Heart right ventricle (tissue), 16 donors: ENCODE data around the gene HOXC12. TPM values are rescaled to one million over a fixed set of nuclear protein-coding genes. Genes with fewer than 3 reads are reported as not detected.
A peak's percentile ranks its signal among the peaks of the same experiment; 100 is the strongest.

Experiments
- ATAC-seq, 8 donors: fragments of 200-7000 bp; cut with Tn5 transposase; one replicate each; pipeline ENCODE4 v1.9.1; 2020; ENCODE audit warnings: mild to moderate bottlenecking in 8 of 8, moderate library complexity in 8 of 8, moderate number of reproducible peaks in 1 of 8
- DNase-seq, 2 donors: peaks; one replicate each; pipeline ENCODE4 v3.0.0-alpha.2; 2020
- H3K27ac ChIP-seq, 10 donors: fragments of 200-600 bp; sonication (generic) in 2 of 10; one replicate each; pipeline versions ENCODE4 v1.5.0 to v1.8.0; 2020 to 2022; ENCODE audit warnings: mild to moderate bottlenecking in 3 of 10
- H3K27me3 ChIP-seq, 7 donors: fragments of 200-600 bp; one replicate each; pipeline ENCODE4 v1.8.0; 2021 to 2022; ENCODE audit warnings: mild to moderate bottlenecking in 2 of 7
- H3K36me3 ChIP-seq, 9 donors: fragments of 200-600 bp; sonication (generic) in 1 of 9; one replicate each; pipeline versions ENCODE4 v1.5.0 to v1.8.0; 2020 to 2022; ENCODE audit warnings: mild to moderate bottlenecking in 2 of 9
- H3K4me1 ChIP-seq, 9 donors: fragments of 200-600 bp; sonication (generic) in 1 of 9; one replicate each; pipeline versions ENCODE4 v1.5.0 to v1.8.0; 2020 to 2022; ENCODE audit warnings: mild to moderate bottlenecking in 4 of 9
- H3K4me3 ChIP-seq, 10 donors: fragments of 200-600 bp; sonication (generic) in 2 of 10; one replicate each; pipeline versions ENCODE4 v1.5.0 to v1.8.0; 2020 to 2022; ENCODE audit warnings: mild to moderate bottlenecking in 7 of 10, moderate library complexity in 2 of 10
- H3K9me3 ChIP-seq, 11 donors: fragments of 200-600 bp in 10 of 11; sonication (generic) in 2 of 11; one replicate each; pipeline versions ENCODE4 v1.5.0 to v1.8.0; 2013 to 2022; ENCODE audit warnings: mild to moderate bottlenecking in 2 of 11, control low read depth in 1 of 11, moderate library complexity in 1 of 11
- WGBS, 2 donors: extraction: QIAGEN DNeasy Blood & Tissue Kit; methylation state at CpG; one replicate each; pipeline ENCODE4 v1.1.7; 2013; ENCODE audit warnings: inconsistent platforms in 1 of 2; 5-methylcytosine and 5-hydroxymethylcytosine counted together
- intact Hi-C, 10 donors: fragments of 100-400 bp; cut with DNase I; formaldehyde crosslinking; loops; one replicate each; pipeline versions ENCODE4 v1.11.1 to v1.14.2; 2022
- polyA plus RNA-seq, 2 donors: library from polyadenylated mRNA; stranded (reverse); fragments of 200-250 nt; gene quantifications; one replicate each; pipeline ENCODE4 v1.2.3, GENCODE V29; 2013
- total RNA-seq, 10 donors: library from RNA; stranded (reverse); fragmentation: NEBNext Ultra II Directional in 3 of 10; extraction: Animal tissue kit (Norgen Biotek cat#: 25700) in 3 of 10; gene quantifications; one replicate each; pipeline versions ENCODE4 v1.2.1 to v1.2.4, GENCODE V29; 2021 to 2023
- TF ChIP-seq, protein P1 (sequence below), 9 donors: fragments of 200-600 bp; sonication (generic) in 2 of 9; IDR thresholded peaks; one replicate each; pipeline versions ENCODE4 v1.5.0 to v1.8.0; 2021 to 2022; ENCODE audit warnings: antibody characterized with exemption in 9 of 9, mild to moderate bottlenecking in 5 of 9, moderate library complexity in 1 of 9
- donor health status: Arrhythmogenic right ventricular cardiomyopathy.
- donor health status: ischemic (EF 13 %, LVEDD 7.1; RV severe dilation, severe dysfunction).
- donor health status: healthy with polysubstance abuse.
- donor health status: DM: no; HTN: yes; CAD: no.
- donor health status: DM: no; HTN: no; CAD: no.
- donor health status: ischemic (EF 25% LVEDD 6.9; RV normal size, moderate dysfunction).
- donor health status: ischemic (EF 25% LVEDD 5.7; RV mildly dilated, moderate dysfunction).
- donor health status: healthy.
- donor health status: DM: yes; HTN: yes; CAD: no.
- donor health status: Ischemic cardiomyopathy.
- donor health status: ischemic (EF 35%, LVEDD 5.7; RV mildly dilated, moderate dysfunction).
- donor health status: nonischemic (EF 11% LVEDD 7.7; RV severe dilation, severe dysfunction).
- donor health status: DM: yes; HTN: yes; CAD: no.
- donor health status: PGD.
- donor health status: ischemic (EF 29% LVEDD 5.4; RV normal size, mild dysfunction).
- donor health status: nonischemic (EF 23%, LVEDD 6.1; RV moderate dilation, normal function).

The HOXC12 gene
- total and polyA plus RNA-seq, 12 donors = not detected

DNA sequence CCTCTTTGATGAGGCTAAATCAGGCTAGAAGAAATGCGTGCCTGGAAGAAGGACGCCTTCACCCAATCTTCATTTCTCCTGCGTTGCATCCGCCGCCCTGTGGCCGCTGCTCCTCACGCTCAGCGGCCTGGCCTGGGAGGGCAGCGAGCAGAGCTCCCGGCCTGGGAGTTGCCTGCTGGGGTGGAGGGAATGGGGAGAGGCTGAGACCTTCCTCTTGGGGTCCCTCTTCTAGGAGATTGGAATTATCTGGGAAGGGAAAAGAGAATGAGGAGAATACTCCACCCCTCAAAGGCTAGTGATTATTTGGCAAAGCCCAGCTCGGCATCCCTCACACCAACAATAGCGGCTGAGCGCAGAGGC, 2.4 kb upstream of the HOXC12 start:
- H3K4me1 ChIP-seq = peaks cover 0 to 22% (median 10%) of the 10 kb centered on the region in 9 donors
- 8 to 10% methylated on average over 13 of the region's 13 CpGs for WGBS, 2 donors
- intact Hi-C loops = no loop called here
- H3K36me3 ChIP-seq = no peaks in the 10 kb centered on the region
- no peak overlapping the region for H3K27ac ChIP-seq
- DNase-seq (no peak), ATAC-seq (no peak)
- peaks cover 79 to 100% (median 100%) of the 10 kb centered on the region in 7 donors for H3K27me3 ChIP-seq
- H3K9me3 ChIP-seq = no peaks in the 10 kb centered on the region
- TF ChIP-seq, protein P1, sequence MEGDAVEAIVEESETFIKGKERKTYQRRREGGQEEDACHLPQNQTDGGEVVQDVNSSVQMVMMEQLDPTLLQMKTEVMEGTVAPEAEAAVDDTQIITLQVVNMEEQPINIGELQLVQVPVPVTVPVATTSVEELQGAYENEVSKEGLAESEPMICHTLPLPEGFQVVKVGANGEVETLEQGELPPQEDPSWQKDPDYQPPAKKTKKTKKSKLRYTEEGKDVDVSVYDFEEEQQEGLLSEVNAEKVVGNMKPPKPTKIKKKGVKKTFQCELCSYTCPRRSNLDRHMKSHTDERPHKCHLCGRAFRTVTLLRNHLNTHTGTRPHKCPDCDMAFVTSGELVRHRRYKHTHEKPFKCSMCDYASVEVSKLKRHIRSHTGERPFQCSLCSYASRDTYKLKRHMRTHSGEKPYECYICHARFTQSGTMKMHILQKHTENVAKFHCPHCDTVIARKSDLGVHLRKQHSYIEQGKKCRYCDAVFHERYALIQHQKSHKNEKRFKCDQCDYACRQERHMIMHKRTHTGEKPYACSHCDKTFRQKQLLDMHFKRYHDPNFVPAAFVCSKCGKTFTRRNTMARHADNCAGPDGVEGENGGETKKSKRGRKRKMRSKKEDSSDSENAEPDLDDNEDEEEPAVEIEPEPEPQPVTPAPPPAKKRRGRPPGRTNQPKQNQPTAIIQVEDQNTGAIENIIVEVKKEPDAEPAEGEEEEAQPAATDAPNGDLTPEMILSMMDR (IDR thresholded peaks at IDR 0.05) = no peak
- no peak overlapping the region for H3K4me3 ChIP-seq

DNA sequence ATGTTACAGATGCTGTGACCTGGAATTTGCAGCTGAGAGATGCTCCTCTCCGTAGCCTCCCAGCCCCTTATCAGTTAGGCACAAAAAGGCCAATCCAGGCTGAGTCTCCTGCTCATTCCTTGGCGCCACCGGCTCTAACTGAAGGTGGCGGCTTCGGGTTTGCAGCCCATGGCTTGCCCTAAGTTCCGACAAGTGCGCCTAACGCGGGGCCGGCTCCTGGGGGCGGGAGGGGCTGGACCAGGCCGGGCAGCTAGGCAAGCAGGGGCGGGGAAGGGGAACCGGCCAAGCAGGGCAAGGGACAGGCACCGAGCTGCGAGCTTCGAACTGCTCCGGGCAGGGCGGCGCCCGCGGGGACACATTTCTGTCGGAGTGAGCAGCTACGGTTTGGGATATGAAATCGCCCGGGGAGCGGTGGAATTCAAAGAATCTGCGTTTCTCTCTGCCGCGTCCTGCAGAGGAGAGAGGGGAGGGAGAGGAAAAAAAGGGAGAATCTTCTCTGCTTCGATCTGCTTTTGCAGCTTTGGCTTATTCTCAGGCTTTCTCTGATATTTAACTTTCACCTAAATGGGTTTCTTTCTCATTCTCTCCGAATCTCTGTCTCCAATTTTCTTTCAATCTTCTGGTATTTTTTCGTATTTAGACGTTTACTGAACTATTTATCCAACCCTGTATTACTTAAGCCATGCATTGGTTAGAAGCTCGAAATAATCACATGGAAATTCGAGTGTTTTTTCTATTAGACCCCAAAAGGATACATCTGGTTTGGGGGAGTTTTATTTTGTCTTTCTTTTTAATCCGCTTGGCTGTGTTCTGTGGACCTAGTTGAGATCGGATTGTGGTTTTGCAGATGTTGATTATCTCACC, 1.6 kb upstream of the HOXC12 start:
- Histone ChIP-seq H3K9me3 (no peaks in the 10 kb centered on the region), H3K4me3 (no peak overlapping the region), H3K27me3 (peaks cover 77 to 100% (median 100%) of the 10 kb centered on the region in 7 donors), H3K27ac (no peak overlapping the region), H3K36me3 (no peaks in the 10 kb centered on the region), H3K4me1 (peaks cover 0 to 22% (median 10%) of the 10 kb centered on the region in 9 donors)
- intact Hi-C loops = no loop called here
- ATAC-seq (peak in 1 of 8 donors; percentile 20), DNase-seq (no peak)
- TF ChIP-seq, protein P1 (IDR thresholded peaks at IDR 0.05) = no peak
- WGBS, 2 donors = 3 to 5% methylated on average over 38 of the region's 38 CpGs

DNA sequence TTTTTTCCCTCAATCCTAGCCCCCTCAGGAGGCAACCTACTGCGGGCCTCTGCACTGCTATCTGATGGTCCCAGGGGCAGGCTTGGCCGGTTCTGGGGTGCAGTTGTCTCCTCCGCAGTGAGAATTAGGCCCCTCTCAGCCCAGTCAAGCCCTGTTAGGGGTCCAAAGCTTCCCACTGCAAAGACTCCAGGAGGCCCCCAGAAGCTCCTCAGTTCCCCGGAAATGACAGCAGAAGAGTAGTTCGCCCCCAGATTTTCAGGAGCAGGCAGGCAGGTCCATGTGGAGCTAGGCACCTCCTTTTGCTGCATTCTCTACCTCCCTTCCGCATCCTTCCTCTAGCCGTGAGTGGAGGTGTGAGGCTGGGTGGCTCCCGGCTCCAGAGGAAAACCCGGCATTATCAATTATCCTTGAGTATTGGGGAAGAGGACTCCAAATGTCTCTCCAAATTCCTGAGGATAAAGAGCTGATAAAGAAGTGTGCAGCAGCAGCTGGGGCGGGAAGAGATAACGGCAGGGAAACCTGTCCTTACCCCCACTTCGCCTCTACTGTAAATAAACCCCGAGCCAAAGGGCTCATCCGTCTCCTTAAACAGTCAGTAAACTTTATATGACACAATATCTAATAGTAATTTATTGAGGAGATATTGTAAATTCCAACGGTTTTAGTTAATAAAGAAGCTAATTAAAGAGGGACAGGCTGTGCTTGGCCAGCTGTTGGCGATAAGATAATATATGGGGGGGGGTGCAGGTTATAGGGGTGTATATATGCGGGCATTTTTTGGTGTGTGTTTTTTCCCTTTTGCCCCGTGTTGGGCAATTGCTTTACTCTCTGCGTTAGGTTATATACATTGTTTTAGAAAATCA, 641 bp upstream of the HOXC12 start:
- no peaks in the 10 kb centered on the region for H3K9me3 ChIP-seq
- TF ChIP-seq, protein P1 (IDR thresholded peaks at IDR 0.05) = no peak
- H3K36me3 ChIP-seq = no peaks in the 10 kb centered on the region
- H3K27me3 ChIP-seq = peaks cover 78 to 100% (median 100%) of the 10 kb centered on the region in 7 donors
- H3K4me1 ChIP-seq = peaks cover 0 to 22% (median 10%) of the 10 kb centered on the region in 9 donors
- no peak overlapping the region for H3K27ac ChIP-seq
- intact Hi-C loops = no loop called here
- no peak overlapping the region for H3K4me3 ChIP-seq
- WGBS, 2 donors = 5 to 6% methylated on average over 19 of the region's 19 CpGs
- no peak for DNase-seq
- ATAC-seq = no peak

DNA sequence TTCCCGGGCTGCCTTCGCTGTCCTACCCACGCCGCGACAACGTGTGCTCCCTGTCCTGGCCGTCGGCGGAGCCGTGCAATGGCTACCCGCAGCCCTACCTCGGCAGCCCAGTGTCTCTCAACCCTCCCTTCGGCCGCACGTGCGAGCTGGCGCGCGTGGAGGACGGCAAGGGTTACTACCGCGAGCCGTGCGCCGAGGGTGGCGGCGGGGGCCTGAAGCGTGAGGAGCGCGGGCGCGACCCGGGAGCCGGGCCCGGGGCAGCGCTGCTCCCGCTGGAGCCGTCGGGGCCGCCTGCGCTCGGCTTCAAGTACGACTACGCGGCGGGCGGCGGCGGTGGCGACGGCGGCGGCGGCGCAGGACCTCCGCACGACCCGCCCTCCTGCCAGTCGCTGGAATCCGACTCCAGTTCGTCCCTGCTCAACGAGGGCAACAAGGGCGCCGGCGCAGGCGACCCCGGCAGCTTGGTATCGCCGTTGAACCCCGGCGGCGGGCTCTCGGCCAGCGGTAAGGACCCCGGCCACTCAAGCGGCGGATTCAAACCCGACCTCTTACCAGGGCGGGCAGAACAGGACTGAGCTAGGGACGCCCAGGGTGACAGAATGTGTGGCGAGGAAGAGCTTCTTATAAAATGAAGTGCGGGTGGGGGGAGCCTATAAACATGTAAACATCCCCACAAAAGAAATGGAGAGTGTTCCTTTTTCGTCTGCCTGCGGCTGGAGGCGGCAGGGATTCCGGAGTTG, 503 bp downstream of the HOXC12 start:
- H3K27me3 ChIP-seq = peaks cover 78 to 100% (median 100%) of the 10 kb centered on the region in 7 donors
- no peaks in the 10 kb centered on the region for H3K36me3 ChIP-seq
- TF ChIP-seq, protein P1 (IDR thresholded peaks at IDR 0.05) = no peak
- H3K9me3 ChIP-seq = no peaks in the 10 kb centered on the region
- ATAC-seq (no peak), DNase-seq (no peak)
- peaks cover 0 to 22% (median 10%) of the 10 kb centered on the region in 9 donors for H3K4me1 ChIP-seq
- 2 to 3% methylated on average over 83 to 86 of the region's 86 CpGs for WGBS, 2 donors
- no peak overlapping the region for H3K27ac ChIP-seq
- H3K4me3 ChIP-seq = no peak overlapping the region
- intact Hi-C loops = no loop called here
